HG03097 (cell line): ENCODE data around the gene CAPN2.
A peak's percentile ranks its signal among the peaks of the same experiment; 100 is the strongest.

ENCODE experiments used
- ATAC-seq: cut with Tn5 transposase; IDR thresholded peaks from one replicate; pipeline ENCODE4 v1.9.1; 2021; ENCODE audit not compliant: unreplicated experiment, low FRiP score

CAPN2 gene

DNA sequence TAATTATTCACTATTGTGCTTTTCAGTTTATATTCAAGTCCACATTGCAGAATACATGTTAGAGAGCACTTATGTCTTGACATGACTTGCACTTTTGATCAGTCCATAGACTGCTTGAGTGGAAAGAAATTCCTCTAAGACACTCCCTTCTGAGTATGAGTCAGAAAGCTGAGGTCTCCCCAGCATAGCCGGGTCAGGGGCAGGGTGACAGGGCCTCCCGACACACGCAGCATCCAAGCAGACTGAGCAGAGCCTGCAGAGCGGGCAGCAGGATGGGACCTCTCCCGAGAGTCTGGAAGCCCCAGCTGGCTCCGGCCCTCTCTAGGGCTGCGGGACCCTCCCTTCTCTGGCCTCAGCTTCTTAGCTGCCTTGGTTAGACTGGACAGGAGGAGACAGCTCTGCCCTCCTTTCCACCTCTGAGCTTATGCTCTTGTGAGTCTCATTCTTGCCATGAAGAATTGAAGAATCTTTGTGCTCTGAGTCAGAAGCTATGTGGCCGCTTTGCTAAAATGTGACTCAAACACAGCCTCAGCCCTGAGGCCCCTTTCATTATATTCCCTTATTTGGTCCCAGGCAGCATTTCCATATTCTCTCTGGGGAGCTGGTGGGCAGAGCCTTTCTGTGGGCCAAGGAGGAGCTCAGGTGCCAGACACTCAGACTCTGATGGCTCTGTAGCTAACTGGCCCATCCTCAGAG is 11.2 kb upstream of the CAPN2 start:
- no peak for ATAC-seq

DNA sequence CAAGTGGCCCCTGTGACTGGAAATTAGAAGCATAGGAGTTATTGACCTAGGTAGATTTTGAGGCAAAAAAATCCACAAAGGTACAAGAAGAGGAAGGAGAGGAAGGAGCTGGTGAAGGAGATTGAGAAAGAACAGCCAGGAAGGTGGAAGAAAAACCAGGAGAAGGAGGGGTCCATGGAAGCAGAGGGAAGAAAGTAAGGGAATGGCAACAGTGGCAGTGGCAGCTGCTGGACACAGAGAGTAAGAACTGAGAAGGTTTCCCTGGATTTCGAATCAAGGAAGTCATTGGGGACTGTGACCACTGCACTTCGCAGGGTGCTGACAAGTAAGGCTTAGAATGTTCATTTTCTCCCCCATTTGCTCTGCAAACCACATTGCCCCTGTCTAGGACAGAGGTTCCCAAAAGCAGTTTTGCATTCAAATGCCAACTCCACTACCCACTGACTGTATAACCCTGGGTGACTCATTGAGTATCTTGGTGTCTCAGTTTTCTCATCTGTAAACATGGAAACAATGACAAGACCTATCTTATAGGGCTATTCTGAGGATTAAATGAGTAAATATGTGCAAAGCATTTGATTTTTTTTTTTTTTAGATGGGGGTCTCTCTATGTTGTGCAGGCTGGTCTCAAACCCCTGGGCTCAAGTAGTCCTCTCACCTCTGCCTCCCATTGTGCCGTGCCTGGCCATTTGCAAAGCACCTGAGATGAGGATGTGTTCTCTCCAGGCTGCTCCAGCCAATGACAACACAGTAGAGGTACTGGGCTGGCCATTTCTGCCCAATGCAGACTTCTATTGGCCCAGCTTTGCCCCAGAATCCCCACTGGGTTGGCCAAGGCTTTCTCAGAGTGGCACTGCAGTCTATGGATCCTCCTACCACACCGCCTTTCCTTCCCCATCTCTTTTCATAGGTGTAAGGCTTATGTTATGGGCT is 9.3 kb upstream of the CAPN2 start:
- no peak for ATAC-seq

DNA sequence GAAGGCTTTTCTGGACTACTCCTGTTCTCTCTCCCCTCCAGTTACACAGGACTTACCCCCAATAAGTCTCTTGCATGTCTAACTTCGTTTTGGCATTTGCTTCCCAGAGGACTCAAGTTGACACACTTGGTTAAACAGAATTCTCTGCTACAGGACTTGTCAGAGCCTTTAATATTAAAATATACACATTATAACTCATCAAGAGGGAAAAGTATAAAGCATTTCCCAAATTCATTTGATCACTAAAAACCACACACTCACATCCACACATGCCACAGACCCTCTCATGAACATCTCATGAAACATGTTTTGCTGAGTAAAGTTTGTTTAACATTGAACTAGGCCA is 8.7 kb upstream of the CAPN2 start:
- ATAC-seq = no peak

DNA sequence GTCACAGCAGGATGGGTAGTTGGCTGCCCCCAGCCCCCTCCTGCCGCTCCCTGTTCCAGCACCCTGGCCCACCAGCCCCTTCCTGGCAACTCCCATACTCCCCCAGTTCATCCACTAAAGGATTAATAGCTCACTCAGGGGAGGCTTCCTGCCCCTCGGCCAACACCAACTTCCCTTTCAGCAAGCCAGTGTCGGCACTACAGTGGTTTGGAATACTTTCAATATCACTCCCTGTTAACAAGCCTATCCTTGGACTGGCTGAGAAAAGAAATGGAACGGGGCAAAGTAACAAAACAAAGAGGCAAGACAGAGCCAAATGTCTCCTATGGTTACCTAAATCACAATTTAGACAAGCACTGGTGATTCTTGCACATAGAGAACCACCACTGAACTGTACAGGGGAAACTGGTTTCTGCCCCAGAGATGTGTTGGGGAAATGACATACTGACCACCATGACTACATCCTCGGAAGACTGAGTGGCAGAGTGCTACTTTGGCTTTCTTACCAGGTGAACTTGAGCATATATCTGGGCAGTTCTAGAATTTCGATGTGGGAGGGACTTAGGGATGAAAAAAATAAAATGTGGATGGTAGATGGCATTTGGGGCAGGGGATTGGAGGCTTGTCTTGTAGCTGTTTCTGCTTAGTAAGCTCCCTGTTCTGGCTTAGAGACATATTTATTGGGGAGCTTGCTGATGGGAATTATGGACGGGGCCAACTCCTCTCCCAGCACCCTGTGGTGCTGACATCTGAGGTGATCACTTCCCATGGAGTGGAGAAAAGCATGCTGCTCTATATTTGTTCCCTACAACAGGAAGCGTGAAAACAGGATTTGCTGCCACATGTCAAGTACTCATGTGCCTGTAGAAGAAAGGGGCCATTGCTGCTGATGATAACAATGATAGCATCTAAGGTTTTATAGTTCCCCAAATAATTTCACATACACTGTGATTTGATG is 7.1 kb upstream of the CAPN2 start:
- ATAC-seq = no peak

DNA sequence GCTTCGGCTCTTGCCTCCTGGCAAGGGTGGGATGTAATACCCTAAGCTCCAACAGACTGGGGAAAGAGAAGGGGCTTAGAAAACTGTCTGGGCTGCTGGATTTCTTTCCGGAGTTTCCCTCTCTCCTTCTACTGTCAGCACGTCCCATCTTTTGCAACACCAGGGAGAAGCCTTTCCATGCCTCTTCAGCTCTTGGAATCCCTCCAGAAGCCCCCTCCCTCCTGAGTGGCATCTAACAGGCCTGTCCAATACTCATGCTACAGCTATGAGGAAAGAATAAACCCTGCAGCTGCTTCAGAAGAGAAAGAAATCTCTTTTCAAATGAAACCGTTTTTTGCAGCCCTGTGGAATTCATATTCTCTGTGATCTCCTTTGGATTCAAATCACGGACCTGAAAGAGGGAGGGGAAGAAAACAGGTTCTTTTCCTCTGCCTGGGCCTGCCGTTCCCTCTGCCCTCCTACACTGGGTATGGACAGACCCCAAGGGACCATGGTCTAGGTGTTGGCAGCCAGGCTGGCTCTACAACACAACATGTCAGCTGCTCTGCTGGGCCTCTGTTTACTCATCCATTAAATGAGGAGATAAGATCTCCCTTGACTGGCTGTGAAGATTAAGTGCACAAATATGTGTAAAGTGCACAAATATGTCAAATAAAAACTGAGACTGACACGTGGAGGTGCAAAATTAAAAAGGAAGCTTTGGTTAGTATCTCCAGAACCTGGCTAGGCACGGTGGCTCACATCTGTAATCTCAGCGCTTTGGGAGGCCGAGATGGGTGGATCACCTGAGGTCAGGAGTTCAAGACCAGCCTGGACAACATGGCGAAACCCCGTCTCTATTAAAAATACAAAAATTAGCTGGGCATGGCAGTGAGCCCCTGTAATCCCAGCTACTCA is 6.0 kb upstream of the CAPN2 start:
- ATAC-seq = no peak

DNA sequence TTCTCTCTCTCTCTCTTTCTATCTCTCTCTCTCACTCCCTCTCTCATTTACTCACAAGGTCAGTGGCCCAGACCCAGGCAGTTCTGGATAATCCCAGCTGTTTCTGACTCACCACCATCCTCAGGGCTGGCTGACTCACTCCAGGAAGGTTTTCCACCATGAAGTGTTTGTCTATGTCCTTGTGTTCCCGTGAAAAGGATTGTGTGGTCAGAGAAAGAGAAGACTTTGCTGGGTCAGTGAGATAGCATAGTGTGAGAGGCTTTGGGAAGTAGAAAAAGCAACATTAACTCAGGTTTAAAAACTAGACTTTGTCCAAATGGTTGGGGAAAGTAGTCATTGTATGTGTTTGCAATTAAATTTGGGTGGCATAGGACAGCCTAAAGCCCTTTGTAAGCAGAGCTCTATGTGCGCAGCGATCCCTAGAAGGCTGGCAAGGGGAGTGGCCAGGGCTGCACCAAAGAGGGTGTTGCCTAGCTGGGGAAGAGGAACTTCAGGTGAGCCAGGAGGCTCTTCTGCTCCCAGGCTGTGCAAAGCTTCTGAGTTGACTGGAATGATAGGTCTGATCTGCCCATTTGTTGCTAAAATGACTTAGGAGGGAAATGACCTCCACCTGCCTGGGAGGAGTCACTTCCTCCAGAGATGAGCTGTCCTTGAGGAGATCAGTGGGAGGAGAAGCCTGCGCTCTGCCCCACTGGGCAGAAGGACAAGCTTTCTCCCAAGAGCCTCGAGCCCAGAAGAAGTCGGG is 4.9 kb upstream of the CAPN2 start:
- no peak for ATAC-seq

DNA sequence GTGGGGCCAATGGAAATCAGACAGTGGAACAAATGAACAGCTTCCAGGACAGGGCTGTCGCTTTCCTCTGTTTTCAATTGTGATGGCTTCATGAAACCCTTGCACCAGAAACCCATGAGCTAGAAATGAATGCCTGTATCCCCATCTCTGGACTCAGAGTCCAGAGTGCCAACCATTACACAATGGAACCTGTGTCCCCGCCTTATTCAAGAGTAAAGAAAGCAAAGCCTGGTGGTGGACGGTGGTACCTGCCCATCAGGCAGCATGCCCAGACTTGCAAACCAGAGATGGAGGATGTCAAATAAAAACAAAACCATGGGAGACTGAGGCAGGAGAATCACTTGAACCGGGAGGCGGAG is 4.4 kb upstream of the CAPN2 start:
- ATAC-seq = no peak

DNA sequence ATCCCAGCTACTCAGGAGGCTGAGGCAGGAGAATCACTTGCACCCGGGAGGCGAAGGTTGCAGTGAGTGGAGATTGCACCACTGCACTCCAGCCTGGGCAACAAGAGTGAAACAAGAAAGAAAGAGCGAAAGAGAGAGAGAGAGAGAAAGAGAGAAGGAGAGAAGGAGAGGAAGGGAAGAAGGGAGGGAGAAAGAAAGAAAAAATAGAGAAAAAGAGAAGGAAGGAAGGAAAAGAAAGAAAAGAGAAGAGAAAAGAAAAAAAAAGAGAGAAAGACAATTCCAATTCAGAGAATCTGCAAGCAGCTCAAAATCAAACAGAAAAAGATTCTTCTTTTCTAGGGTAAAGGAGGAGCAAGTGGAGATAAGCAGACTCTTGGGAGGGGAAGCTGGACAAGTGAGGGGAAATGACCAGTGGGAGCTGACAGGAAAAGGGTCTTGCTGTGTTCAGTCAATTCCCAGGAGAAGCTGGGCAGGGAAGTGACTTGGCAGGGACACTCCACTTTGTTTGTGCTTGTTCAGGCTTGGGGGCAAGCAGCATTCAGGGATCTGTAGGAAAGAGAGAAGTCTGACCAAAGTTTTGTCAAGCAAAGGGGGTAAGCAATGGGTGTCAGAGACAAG is 3.6 kb upstream of the CAPN2 start:
- ATAC-seq = no peak

DNA sequence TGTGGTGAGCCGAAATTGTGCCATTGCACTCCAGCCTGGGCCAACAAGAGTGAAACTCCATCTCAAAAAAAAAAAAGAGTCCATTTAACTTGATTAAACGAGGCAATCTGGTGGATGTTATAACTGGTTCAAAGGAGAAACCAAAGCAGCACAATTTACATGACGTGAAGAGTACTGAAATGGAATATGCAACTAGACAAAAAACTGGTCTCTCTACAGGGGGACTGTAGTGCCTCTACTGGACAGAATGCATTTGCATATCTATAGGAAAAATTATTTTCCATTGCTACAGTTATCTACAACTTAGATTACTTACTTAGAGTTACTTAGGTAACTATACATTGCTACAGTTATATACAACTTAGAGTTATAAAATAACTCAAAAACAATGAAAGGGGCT is 2.7 kb upstream of the CAPN2 start:
- no peak for ATAC-seq

DNA sequence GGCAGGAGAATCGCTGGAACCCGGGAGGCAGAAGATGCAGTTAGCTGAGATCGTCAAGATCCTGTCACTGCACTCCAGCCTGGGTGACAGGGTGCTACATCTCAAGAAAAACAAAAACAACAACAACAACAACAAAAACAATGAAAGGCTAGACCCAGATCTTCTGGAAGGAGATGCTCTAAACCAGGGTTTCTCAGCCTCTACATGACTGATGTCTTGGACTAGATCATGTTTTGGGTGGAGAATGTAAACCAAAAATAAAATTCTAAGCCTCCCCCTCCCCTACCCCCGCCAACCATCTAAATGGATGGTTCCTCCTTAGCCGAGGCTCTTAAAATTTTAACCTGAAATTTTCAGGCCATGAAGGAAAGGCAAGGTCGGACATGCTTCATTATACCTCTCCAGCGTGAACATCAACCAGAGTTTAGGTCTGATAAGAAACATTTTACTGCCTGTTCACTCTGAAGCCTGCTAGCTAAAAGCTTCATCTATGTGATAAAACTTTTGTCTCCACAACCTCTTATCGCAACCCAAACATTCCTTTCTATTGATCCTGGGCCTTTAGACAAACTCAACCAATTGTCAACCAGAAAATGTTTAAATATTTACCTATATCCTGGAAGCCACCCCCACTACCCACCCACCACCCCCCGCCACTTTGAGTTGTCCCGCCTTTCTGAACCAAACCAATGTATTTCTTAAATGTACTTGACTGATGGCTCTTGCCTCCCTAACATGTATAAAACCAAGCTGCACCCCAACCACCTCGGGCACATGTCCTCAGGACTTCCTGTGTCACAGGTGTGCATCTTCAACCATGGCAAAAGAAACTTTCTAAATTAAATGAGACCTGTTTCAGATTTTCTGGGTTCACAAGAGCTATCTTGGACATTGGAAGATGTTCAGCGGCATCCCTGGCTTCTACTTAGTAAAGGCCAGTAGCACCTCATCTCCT is 1.9 kb upstream of the CAPN2 start:
- ATAC-seq = no peak

DNA sequence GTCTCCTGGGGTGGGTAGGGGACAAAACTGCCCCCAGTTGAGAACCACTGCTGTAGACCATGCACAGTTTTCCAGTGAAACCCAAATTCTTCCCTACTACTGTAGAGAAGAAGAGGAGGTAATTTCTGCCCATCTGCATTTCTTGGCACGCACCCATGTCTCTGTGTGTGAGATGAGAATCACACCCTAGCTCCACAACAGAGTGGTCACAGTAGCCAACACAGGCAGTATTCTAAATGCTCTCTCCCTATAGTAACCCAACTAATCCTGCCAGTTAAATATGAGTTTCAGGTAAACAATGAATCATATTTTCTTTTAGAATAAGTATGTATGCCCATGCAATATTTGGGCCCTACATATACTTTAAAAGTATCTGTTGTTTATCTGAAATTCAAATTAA is 1.2 kb upstream of the CAPN2 start:
- ATAC-seq = no peak

DNA sequence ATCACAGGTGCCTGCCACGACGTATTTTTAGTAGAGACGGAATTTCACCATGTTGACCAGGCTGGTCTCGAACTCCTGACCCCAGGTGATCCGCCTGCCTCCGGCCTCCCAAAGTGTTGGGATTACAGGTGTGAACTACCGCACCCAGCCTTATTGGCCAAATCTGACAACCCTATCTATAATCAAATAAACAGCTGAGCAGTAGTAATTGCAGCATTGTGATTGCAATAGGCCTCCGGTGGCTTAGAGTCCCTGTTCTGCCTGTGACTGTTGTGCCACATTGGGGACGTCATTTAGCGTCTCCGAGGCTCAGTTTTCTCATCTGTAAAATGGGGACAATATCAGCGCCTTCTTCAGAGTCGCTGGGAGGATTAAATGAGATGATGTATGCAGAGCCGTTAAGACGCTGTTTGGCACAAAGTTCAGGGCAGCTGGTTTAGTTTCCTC is 569 bp upstream of the CAPN2 start:
- ATAC-seq = no peak

DNA sequence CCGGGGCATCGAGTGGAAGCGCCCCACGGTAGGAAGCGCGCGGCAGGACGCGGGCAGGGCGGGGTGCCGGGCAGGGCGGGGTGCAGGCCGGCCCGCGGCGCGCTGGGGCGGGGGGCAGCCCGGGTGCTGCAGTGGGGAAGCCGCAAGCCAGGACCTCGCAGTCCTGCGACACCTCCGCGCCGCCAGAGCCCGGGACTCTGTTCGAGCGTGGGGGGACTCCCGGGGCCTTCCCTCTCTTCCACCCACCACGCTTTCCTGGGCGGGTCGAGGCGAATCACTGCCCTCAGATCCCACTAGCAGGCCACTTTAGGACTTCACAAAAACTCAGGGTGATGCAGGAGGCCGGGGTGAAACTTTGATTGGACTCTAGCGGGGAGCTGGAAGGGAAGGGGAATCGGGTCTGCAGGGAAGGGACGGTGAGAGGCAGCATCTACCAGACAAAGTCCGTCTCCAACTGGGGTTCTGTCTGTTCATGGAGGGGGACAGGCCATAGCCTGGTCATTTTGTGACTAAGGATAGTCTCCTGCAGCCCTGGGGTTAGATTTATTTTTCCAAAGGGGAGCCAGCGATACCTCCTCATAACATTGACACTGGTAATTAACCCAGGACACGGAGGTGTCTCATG is 623 bp downstream of the CAPN2 start:
- ATAC-seq = peak; percentile 21

DNA sequence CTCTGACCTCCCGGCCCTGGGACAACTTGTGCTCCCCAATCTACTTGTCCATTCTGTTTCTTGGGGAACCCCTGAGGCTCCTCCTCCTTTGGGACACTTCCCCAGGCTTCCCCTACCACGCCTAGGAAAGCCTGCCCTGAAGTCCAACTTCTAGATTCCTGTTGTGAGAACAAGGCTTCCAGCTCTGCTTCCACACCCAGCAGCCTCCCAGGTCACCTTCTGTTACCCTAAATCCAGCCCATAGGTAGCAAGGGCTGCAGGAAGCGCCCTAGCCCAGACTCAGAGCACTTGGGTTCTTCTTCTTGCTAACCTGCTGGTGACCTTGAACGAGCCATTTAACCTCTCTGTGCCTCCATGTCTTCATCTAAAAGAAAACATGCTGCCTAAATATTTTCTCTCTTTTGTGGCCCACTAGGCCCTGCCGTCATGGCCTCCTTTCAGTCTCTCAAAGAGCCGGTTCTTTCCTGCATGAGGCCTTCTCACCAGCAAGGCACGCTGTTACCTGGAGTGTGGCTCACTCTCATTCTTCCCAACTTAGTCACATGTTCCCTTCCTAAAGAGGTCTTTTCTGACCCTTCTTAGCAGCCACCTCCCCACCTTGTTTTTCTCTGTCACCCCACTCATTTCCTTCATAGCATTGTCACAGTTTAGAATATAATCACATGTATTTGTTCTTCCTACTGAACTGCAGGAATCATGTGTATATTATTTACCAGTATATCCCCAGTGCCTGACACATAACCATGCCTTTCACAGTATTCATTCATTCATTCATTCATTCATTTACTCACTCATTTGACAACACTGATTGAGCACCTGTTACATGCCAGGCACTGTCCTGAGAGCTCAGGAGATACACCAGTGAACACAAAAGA is 1.4 kb downstream of the CAPN2 start:
- no peak for ATAC-seq

DNA sequence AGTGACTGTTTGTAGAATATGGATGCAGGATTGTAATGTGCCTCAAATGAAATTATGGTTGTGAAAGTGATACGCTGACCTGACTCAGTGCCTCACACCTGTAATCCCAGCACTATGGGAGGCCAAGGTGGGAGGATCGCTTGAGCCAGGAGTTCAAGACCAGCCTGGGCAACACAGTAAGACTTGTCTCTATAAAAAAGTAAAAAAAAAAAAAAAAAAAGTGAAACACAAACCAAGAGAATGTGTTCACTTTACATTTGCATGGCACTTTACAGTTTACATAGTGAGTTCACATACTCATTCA is 2.0 kb downstream of the CAPN2 start:
- no peak for ATAC-seq

DNA sequence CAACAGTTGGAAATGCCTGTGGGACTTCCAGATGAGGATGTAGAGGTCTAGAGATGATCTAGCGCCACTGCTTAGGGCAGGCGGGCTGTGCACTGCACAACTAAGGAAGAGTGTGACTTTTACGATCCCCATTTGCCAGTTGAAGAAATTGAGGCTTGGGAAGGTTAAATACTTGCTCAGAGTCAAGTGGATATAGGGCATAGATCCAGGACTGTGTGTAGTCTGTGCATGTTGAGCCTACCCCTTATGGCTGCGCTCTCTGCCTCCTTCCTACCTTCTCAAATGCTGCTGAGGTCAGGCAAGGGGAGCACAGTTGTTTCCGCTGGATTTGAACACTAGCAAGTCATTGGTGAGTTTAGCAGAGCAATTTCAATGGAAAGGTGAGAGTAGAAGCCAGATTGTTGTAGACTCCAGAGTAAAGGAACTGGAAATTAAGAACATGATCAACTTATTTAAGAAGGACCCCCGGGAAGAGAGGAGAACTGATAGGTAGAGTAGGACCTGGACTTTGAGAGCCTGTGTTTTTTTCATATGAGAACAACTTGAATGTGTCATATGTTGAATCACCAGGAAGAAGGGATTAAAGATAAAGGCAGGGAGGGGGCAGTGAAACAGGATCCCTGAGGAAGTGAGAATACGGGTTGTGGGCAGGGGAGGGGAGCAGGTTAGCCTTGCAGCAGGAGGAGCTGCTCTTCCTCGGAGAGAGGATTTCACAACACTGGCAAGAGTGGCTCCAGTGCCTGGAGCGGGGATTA is 2.7 kb downstream of the CAPN2 start:
- ATAC-seq = no peak
